Fibroblast of pulmonary artery (primary cell): ENCODE results near the gene TMEM200A.

Source experiments
- DNase-seq: peaks from one replicate; pipeline ENCODE4 v3.0.0-alpha.2; 2010; ENCODE audit warnings: low read depth
- H3K4me3 ChIP-seq: replicated peaks from 2 replicates; pipeline ENCODE4 v1.5.1; 2011; ENCODE audit warnings: low read depth, mild to moderate bottlenecking, control low read depth, low read length, moderate library complexity
- TF ChIP-seq, protein P1 (sequence below): IDR thresholded peaks from 2 replicates; pipeline ENCODE4 v1.5.1; 2011; ENCODE audit warnings: mild to moderate bottlenecking, control low read depth, low read length, inconsistent platforms; ENCODE audit errors: missing control alignments

The TMEM200A gene

DNA sequence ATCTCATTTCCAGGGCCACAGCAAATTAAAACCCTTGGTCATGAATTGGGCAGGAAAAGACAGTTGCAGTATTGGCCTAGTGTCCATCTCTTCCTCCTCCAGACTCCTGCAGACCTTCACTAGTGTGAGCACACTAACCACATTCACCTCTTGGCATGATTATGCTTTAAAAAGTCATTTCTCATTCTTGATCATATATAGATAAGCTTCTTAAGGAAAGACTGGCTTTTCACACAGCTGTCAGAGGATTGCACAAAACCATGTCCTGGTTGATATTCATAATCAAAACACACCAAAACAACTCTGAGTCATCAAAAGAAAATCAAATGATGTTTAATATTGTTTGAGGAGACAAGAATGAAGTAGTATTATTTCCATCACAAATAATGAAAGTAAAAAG is 52.1 kb downstream of the TMEM200A start:
- DNase-seq = peak; percentile 62
- H3K4me3 ChIP-seq = no peak overlapping the region
- TF ChIP-seq, protein P1, sequence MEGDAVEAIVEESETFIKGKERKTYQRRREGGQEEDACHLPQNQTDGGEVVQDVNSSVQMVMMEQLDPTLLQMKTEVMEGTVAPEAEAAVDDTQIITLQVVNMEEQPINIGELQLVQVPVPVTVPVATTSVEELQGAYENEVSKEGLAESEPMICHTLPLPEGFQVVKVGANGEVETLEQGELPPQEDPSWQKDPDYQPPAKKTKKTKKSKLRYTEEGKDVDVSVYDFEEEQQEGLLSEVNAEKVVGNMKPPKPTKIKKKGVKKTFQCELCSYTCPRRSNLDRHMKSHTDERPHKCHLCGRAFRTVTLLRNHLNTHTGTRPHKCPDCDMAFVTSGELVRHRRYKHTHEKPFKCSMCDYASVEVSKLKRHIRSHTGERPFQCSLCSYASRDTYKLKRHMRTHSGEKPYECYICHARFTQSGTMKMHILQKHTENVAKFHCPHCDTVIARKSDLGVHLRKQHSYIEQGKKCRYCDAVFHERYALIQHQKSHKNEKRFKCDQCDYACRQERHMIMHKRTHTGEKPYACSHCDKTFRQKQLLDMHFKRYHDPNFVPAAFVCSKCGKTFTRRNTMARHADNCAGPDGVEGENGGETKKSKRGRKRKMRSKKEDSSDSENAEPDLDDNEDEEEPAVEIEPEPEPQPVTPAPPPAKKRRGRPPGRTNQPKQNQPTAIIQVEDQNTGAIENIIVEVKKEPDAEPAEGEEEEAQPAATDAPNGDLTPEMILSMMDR = no peak

DNA sequence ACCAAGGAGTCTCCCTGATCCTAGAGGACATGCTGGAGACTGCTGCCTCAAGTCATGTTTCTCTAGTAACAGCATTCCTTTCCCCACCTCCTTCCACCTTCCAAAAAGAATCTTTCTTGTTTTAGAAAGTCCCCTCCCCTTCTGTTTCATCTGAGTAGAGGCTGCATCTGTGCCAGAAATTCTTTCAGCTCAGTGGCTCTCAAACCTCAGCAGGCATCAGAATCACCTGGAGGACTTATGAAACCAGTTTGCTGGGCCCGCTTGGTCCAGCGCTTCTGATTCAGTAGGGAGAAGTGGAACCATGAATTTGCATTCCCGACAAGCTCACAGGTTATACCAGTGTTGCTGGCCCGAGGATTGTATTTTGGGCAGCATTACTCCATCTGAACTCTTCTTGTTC is 55.1 kb downstream of the TMEM200A start:
- no peak overlapping the region for H3K4me3 ChIP-seq
- TF ChIP-seq, protein P1 = no peak

DNA sequence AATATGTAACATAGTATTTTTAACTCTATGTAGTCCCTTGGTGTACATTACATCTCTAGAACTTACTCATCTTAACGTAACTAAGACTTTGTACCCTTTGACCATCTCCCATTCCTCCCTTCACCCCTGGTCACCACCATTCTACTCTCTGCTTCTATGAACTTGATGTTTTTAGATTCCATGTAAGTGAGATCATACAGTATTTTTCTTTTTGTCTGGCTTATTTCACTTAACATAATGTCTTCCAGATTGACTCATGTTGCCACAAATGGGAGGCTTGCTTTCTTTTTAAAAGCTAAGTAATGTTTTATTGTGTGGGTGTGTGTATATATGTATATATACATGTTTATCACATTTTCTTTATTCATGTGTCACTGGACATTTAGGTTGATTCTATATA is 55.8 kb downstream of the TMEM200A start:
- TF ChIP-seq, protein P1 = no peak
- no peak overlapping the region for H3K4me3 ChIP-seq
- peak; percentile 45 for DNase-seq

More for the DNA sequence above, 55.1 kb downstream of the TMEM200A start:
- DNase-seq = no peak

DNA sequence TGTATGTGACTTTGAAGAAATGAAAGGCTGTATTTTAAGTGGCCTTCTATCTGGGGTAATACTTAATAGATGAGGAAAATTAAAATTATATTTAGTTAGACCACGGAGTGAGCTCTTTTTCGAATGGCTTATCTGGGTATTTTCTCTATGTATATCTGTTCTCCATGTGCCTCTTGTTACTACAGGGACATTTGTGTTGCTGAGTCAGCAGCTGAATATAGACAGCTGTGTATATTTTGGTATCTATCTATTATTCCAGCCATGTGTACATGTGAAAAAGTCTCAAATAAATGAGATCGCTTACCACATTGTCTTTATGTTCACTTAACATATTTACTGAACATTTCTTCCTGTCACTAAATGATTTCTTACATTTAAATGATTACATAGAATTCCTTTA is 57.2 kb downstream of the TMEM200A start:
- TF ChIP-seq, protein P1 = no peak
- no peak for DNase-seq
- H3K4me3 ChIP-seq = no peak overlapping the region

DNA sequence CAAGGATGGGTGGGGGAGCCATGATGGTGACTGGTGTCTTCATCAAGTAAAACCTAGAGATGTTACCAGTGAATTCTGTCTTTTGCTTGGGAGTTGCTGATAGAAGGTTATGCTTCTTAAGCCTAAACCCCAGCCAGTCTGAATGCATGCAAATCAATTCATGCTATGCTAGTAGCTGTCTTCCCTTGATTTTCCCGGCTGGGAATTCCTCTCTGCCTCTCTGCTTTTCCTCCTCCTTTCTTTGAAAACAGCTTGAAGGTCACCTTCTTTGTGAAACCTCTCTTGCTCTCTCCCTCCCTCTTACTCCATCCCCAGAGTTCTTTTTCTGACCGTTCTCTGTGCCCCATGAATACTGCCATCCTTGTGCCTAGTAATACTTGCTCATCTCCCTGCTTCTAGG is 58.9 kb downstream of the TMEM200A start:
- TF ChIP-seq, protein P1 = no peak
- no peak overlapping the region for H3K4me3 ChIP-seq
- no peak for DNase-seq

DNA sequence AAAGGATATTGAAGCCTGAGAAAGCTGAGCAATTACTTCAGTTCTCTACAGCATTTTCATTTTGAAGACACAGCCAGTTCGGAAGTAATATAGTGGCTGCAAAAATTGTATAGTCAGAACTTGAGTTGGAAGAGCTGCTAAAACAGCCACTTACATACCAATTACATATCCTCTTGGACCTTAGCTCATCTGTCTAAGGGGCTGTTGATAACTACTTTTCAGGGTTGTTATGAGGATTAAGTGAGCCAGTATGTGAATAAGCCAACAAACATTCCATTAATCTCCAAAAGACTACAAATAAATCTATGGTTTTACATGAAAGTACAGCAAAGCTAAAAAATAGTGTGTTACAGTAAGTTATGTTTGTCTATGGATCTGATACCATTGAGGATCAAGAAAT is 59.7 kb downstream of the TMEM200A start:
- no peak overlapping the region for H3K4me3 ChIP-seq
- TF ChIP-seq, protein P1 = no peak
- DNase-seq = no peak

DNA sequence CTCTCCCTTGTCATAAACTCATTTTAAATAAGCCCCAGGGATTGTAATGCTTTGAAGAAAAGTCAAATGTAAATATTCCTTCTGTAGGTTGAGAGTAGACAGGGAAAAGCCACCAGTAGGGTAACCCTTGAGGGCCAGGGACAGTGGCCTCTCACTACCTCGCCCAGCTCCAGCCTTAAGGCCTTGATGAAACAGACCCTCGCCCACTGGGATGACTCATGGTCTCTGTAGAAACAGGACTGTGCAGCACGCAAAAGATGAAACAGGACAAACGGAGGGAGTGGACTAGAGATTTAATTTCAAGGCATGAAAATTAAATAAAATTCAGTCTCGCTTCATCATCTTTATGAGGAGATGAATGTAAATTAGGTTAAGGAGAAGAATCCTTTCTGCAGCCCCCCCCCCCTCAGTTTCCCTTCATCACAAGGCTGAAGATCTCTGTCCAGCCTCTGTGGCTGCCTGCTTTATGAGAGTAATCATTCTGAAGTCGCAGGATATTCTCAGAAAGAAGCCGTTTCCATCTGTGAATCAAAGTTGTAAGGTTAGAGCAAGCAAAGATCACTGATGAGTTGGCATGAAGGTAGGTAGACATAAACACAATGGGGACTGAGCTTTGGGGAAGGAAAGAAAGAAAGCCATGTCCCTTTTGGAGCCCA is 60.4 kb downstream of the TMEM200A start:
- TF ChIP-seq, protein P1 = no peak
- no peak for DNase-seq
- H3K4me3 ChIP-seq = no peak overlapping the region
